ENCODE measurements around the gene INSRR.
A peak's percentile ranks its signal among the peaks of the same experiment; 100 is the strongest.

Gene INSRR

DNA sequence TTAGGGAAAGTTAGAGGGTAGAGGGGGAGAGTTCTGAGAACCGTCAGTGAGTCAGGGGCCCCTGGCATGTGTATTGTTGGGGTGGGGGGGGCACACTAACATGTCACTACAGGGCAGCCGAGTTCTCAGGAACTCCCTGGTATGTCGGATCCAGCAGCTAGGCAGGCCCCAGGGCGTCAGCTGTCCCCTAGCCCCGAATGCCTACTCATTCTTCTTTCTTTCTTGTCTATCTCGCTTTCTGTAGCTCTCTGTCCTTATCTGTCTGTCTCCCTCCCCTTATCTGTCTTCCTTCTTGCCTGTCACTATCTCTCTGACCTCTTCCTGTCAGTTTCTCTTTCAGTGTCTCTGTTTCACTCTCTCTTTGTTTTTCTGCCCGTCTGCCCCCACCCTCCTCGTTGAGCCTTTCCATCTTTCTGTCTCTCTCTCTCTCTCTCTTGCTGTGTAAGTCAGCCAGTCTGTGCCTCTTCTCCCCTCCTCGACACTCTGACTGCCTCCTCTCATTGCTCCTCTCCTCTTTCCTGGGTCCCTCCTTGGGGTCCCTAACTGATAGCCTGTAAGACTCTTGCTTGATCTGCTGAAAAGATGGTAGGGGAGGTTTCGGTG is 4.2 kb upstream of the INSRR start:
- H3K4me2 ChIP-seq (ENCODE audit: low read depth, low read length, poor library complexity, severe bottlenecking): no peak overlapping the region
- H3K27me3 ChIP-seq (ENCODE audit: low read length): no peaks in the 10 kb centered on the region

DNA sequence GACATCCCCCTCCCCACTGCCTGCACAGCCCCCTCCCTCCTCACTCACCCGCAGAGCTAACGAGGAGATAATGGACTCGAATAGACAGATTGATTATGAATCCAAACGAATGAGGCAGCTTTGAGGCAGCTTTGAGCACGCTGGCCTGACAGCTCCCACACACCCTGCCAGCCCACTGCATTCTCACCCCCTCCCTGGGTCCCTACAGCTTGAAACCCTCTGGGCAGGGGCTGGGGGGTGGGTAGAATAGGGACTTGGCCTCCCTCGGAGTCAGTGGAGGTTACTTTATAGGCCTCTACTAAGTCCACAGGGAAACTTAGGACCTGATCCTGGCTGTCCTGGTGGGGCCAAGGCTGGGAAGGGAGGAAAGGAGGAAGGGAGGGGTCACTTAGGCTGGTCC is 3.7 kb upstream of the INSRR start:
- no peak overlapping the region for H3K9ac ChIP-seq (ENCODE audit: low read length)
- TF ChIP-seq, protein P1, sequence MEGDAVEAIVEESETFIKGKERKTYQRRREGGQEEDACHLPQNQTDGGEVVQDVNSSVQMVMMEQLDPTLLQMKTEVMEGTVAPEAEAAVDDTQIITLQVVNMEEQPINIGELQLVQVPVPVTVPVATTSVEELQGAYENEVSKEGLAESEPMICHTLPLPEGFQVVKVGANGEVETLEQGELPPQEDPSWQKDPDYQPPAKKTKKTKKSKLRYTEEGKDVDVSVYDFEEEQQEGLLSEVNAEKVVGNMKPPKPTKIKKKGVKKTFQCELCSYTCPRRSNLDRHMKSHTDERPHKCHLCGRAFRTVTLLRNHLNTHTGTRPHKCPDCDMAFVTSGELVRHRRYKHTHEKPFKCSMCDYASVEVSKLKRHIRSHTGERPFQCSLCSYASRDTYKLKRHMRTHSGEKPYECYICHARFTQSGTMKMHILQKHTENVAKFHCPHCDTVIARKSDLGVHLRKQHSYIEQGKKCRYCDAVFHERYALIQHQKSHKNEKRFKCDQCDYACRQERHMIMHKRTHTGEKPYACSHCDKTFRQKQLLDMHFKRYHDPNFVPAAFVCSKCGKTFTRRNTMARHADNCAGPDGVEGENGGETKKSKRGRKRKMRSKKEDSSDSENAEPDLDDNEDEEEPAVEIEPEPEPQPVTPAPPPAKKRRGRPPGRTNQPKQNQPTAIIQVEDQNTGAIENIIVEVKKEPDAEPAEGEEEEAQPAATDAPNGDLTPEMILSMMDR (IDR thresholded peaks at IDR 0.05; ENCODE audit: insufficient read depth, low read length, poor library complexity, severe bottlenecking): no peak
- TF ChIP-seq EZH2phosphoT487 (conservative IDR thresholded peaks at IDR 0.05; ENCODE audit: low read length): no peak

More for the DNA sequence above, 4.2 kb upstream of the INSRR start:
- no peak overlapping the region for H3K4me3 ChIP-seq (ENCODE audit: insufficient read depth, low read length, poor library complexity, severe bottlenecking)
- H2AFZ ChIP-seq (ENCODE audit: low read depth, low read length, severe bottlenecking): no peak overlapping the region
- no peak overlapping the region for H3K27ac ChIP-seq (ENCODE audit: low read depth, low read length)
- H3K9me2 ChIP-seq (replicated peaks; ENCODE audit: insufficient read depth, low read length): no peaks in the 10 kb centered on the region
- H3K36me3 ChIP-seq (ENCODE audit: low read length): no peaks in the 10 kb centered on the region
- H3F3A ChIP-seq (ENCODE audit: insufficient read depth): no peaks in the 10 kb centered on the region
- no peaks in the 10 kb centered on the region for H4K20me1 ChIP-seq (ENCODE audit: low read depth, low read length)
- no peak for TF ChIP-seq EZH2phosphoT487 (conservative IDR thresholded peaks at IDR 0.05; ENCODE audit: low read length)
- TF ChIP-seq, protein P1 (IDR thresholded peaks at IDR 0.05; ENCODE audit: insufficient read depth, low read length, poor library complexity, severe bottlenecking): no peak
- H3K79me2 ChIP-seq (ENCODE audit: insufficient read depth, low read length): no peaks in the 10 kb centered on the region
- no peaks in the 10 kb centered on the region for H3K9me3 ChIP-seq (ENCODE audit: insufficient read depth, low read length)
- H3K9ac ChIP-seq (ENCODE audit: low read length): no peak overlapping the region

DNA sequence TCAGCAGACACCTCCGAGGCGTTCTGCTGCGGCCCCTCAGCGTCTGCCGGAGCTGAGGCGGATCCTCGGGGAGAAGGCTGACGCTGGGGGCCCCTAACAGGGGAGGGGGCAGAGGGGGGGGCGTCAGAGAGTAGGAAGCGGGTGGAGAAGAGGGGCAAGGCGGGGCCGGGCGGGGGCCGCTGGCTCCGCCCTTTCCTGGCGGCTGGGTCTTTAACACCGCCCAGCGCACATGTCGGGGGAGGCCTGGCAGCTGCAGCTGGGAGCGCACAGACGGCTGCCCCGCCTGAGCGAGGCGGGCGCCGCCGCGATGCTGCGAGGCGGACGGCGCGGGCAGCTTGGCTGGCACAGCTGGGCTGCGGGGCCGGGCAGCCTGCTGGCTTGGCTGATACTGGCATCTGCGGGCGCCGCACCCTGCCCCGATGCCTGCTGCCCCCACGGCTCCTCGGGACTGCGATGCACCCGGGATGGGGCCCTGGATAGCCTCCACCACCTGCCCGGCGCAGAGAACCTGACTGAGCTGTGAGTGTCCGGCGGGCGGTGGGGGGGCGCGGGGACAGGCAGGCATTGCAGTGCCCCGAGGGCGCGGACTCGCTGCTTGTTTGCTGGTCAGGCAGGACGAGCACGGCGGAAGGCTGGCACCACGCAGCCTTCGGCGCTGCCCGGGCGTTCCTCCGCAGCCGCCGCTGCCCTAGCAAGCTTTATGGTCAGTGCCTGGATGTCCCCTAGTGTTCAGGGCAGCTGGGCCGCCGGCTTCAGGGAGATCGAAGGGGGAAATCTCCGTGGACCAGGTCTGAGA is 1.9 kb upstream of the INSRR start, which contains the start of gene NTRK1:
Gene NTRK1, plus strand, starts transcription at position 238 of the 796 bp plus-strand sequence. Its CDS starts 70 bp downstream, at position 308.
- peak within 1 kb of the TSS; percentile 57 for H3K4me2 ChIP-seq (ENCODE audit: low read depth, low read length, poor library complexity, severe bottlenecking)
- no peaks in the 10 kb centered on the region for H3F3A ChIP-seq (ENCODE audit: insufficient read depth)
- H3K9me2 ChIP-seq (replicated peaks; ENCODE audit: insufficient read depth, low read length): no peaks in the 10 kb centered on the region
- peak within 1 kb of the TSS; percentile 48 for H3K4me3 ChIP-seq (ENCODE audit: insufficient read depth, low read length, poor library complexity, severe bottlenecking)
- H3K36me3 ChIP-seq (ENCODE audit: low read length): no peaks in the 10 kb centered on the region
- peak within 1 kb of the TSS; percentile 66 for H2AFZ ChIP-seq (ENCODE audit: low read depth, low read length, severe bottlenecking)
- no peaks in the 10 kb centered on the region for H4K20me1 ChIP-seq (ENCODE audit: low read depth, low read length)
- no peaks in the 10 kb centered on the region for H3K27me3 ChIP-seq (ENCODE audit: low read length)
- TF ChIP-seq, protein P1 (IDR thresholded peaks at IDR 0.05; ENCODE audit: insufficient read depth, low read length, poor library complexity, severe bottlenecking): no peak
- no peak for TF ChIP-seq EZH2phosphoT487 (conservative IDR thresholded peaks at IDR 0.05; ENCODE audit: low read length)
- no peak within 1 kb of the TSS for H3K27ac ChIP-seq (ENCODE audit: low read depth, low read length)
- no peaks in the 10 kb centered on the region for H3K9me3 ChIP-seq (ENCODE audit: insufficient read depth, low read length)
- H3K79me2 ChIP-seq (ENCODE audit: insufficient read depth, low read length): no peaks in the 10 kb centered on the region
- peak within 1 kb of the TSS; percentile 21; the same call in 1 of the 2 replicates for H3K9ac ChIP-seq (ENCODE audit: low read length)

More for the DNA sequence above, 3.7 kb upstream of the INSRR start:
- Histone ChIP-seq H3K79me2 (ENCODE audit: insufficient read depth, low read length) (no peaks in the 10 kb centered on the region), H3K4me3 (ENCODE audit: insufficient read depth, low read length, poor library complexity, severe bottlenecking) (no peak overlapping the region), H2AFZ (ENCODE audit: low read depth, low read length, severe bottlenecking) (no peak overlapping the region), H3K9me3 (ENCODE audit: insufficient read depth, low read length) (no peaks in the 10 kb centered on the region), H4K20me1 (ENCODE audit: low read depth, low read length) (no peaks in the 10 kb centered on the region), H3K36me3 (ENCODE audit: low read length) (no peaks in the 10 kb centered on the region), H3K4me2 (ENCODE audit: low read depth, low read length, poor library complexity, severe bottlenecking) (no peak overlapping the region), H3K27me3 (ENCODE audit: low read length) (no peaks in the 10 kb centered on the region), H3K27ac (ENCODE audit: low read depth, low read length) (no peak overlapping the region), H3F3A (ENCODE audit: insufficient read depth) (no peaks in the 10 kb centered on the region), H3K9me2 (replicated peaks; ENCODE audit: insufficient read depth, low read length) (no peaks in the 10 kb centered on the region)
